ENCODE measurements around the gene RPL26. TPM values are rescaled to one million over a fixed set of nuclear protein-coding genes. Genes with fewer than 3 reads are reported as not detected.

Gene RPL26
- total RNA-seq = 3,937 and 4,229 TPM in 2 replicates

DNA sequence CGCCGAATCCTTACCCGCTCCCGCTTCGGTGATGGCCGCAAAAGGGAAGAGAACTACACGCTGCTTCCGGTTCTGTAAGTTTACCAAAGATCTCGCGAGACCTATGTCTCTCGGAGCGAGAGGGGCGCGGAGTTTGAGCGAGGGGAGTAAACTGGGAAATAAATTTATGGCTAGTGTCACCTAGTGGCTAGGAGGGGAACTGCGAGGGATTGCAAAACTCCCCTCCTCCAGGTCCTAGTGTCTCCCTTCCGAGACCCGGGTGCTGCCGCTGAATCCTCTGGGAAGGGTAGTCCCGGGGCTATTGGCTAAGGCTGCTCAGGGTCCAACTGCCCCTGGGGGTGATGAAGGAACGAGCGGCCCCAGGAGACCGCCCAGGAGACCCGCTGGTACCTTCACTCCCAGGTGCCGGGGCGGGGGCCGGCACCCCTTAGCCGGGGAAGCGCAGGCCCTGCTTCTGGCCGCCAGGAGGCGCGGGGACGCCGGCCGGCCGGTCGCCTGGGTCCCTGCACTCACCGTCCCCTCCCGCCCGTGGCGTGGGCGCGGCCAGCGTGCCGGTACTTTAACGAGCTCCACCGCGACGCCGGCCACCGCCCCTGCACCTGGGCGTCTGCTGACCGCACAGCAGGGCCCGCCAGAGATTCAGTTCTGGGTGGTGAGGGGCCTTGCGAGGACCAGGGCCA is at the start of gene RPL26:
Gene RPL26 (minus strand): TSS at position 51 of the 680 bp plus-strand sequence. CDS start 883 bp downstream, outside the sequence.

DNA sequence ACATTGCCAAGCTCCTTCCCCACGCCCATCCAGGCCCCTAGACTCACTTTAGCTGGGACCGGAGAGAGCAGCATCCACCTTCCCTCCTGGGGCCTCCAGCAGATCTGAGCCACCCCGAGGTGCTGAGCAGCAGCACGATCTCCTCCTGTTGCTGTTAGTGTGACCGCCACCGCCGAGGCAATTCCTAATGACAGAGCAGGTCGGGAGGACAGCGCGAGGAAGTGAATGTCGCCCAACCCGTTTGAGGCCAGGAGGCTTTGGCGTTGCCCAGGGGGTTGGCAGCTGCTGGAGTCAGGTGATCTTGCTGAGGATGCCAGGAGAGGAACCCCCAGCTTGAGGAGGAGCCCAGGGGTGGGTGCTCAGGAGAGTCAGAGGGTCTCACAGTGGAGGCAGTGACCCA is 14.6 kb upstream of the RPL26 start, which contains the start of gene RNF222:
Gene RNF222 (minus strand): TSS at position 192 of the 400 bp plus-strand sequence. CDS start 4,366 bp downstream, outside the sequence.

GRCh38 chr17:8376271-8377067 is 6.5 kb downstream of the RPL26 start, which contains the start of gene KRABD2:
KRABD2 (minus strand) TSS chr17:8376704.

DNA sequence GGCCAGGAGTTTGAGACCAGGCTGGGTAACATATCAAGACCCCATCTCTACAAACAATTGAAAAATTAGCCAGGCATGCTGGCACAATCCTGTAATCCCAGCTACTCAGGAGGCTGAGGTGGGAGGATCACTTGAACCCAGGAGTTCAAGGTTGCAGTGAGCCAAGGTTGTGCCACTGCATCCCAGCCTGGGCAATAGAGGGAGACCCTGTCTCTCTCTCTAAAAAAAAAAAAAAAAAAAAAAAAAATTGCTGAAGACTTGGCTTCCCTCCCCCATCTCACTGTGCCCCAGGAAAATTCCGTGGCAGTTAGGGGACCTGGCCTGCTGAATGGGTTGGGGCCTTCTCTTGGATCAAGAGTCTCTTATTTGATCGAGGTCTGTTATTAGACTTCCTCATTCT is 43.5 kb downstream of the RPL26 start, which contains the start of gene ODF4:
Gene ODF4 (plus strand): TSS at position 301 of the 400 bp plus-strand sequence. CDS start 212 bp downstream, outside the sequence.

Other genes with a start within 250 kb of the RPL26 start
- 2.5 and 3.7 TPM in 2 replicates for gene PER1, start 230.8 kb downstream of the RPL26 start, total RNA-seq
- 3.3 and 8.2 TPM in 2 replicates for gene VAMP2, start 220.2 kb downstream of the RPL26 start, total RNA-seq
- 22.3 and 32.0 TPM in 2 replicates for gene TMEM107, start 206.8 kb downstream of the RPL26 start, total RNA-seq
- gene BORCS6, start 193.0 kb downstream of the RPL26 start, total RNA-seq = 6.9 and 7.6 TPM in 2 replicates
- 4.2 and 45.6 TPM in 2 replicates for gene AURKB, start 172.6 kb downstream of the RPL26 start, total RNA-seq
- gene CTC1, start 135.1 kb downstream of the RPL26 start, total RNA-seq = 3.8 and 4.8 TPM in 2 replicates
- gene PFAS, start 133.9 kb downstream of the RPL26 start, total RNA-seq = 9.9 and 51.4 TPM in 2 replicates
- 5.4 and 20.1 TPM in 2 replicates for gene RANGRF, start 94.5 kb downstream of the RPL26 start, total RNA-seq
- gene SLC25A35, start 87.8 kb downstream of the RPL26 start, total RNA-seq = 0.19 and 0.56 TPM in 2 replicates
- gene ARHGEF15, start 73.0 kb downstream of the RPL26 start, total RNA-seq = under 0.01 TPM in 1 of 2 replicates, not detected in the other
- not detected in 2 replicates for gene ODF4, start 43.4 kb downstream of the RPL26 start, total RNA-seq
- not detected in 2 replicates for gene RNF222, start 14.6 kb upstream of the RPL26 start, total RNA-seq
- 52.4 and 57.3 TPM in 2 replicates for gene NDEL1, start 52.7 kb upstream of the RPL26 start, total RNA-seq
- 76.9 and 187 TPM in 2 replicates for gene MYH10, start 247.5 kb upstream of the RPL26 start, total RNA-seq